ENCODE data around the gene TTYH2. TPM values are rescaled to one million over a fixed set of nuclear protein-coding genes. Genes with fewer than 3 reads are reported as not detected.

TTYH2 gene
- total RNA-seq, 1 experiment from 2014 or later, result 4.5 TPM

GRCh38 chr17:74211141-74211911 is 2.0 kb upstream of the TTYH2 start (continued):
- TF ChIP-seq, protein P1, sequence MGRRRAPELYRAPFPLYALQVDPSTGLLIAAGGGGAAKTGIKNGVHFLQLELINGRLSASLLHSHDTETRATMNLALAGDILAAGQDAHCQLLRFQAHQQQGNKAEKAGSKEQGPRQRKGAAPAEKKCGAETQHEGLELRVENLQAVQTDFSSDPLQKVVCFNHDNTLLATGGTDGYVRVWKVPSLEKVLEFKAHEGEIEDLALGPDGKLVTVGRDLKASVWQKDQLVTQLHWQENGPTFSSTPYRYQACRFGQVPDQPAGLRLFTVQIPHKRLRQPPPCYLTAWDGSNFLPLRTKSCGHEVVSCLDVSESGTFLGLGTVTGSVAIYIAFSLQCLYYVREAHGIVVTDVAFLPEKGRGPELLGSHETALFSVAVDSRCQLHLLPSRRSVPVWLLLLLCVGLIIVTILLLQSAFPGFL (CRISPR knock-in tag; IDR thresholded peaks at IDR 0.05; ENCODE audit: borderline replicate concordance), result no peak
- TF ChIP-seq, protein P2, sequence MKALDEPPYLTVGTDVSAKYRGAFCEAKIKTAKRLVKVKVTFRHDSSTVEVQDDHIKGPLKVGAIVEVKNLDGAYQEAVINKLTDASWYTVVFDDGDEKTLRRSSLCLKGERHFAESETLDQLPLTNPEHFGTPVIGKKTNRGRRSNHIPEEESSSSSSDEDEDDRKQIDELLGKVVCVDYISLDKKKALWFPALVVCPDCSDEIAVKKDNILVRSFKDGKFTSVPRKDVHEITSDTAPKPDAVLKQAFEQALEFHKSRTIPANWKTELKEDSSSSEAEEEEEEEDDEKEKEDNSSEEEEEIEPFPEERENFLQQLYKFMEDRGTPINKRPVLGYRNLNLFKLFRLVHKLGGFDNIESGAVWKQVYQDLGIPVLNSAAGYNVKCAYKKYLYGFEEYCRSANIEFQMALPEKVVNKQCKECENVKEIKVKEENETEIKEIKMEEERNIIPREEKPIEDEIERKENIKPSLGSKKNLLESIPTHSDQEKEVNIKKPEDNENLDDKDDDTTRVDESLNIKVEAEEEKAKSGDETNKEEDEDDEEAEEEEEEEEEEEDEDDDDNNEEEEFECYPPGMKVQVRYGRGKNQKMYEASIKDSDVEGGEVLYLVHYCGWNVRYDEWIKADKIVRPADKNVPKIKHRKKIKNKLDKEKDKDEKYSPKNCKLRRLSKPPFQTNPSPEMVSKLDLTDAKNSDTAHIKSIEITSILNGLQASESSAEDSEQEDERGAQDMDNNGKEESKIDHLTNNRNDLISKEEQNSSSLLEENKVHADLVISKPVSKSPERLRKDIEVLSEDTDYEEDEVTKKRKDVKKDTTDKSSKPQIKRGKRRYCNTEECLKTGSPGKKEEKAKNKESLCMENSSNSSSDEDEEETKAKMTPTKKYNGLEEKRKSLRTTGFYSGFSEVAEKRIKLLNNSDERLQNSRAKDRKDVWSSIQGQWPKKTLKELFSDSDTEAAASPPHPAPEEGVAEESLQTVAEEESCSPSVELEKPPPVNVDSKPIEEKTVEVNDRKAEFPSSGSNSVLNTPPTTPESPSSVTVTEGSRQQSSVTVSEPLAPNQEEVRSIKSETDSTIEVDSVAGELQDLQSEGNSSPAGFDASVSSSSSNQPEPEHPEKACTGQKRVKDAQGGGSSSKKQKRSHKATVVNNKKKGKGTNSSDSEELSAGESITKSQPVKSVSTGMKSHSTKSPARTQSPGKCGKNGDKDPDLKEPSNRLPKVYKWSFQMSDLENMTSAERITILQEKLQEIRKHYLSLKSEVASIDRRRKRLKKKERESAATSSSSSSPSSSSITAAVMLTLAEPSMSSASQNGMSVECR (CRISPR knock-in tag; IDR thresholded peaks at IDR 0.05; ENCODE audit: borderline replicate concordance), result no peak; the same call in 1 of the 2 replicates
- TF ChIP-seq, protein P3, sequence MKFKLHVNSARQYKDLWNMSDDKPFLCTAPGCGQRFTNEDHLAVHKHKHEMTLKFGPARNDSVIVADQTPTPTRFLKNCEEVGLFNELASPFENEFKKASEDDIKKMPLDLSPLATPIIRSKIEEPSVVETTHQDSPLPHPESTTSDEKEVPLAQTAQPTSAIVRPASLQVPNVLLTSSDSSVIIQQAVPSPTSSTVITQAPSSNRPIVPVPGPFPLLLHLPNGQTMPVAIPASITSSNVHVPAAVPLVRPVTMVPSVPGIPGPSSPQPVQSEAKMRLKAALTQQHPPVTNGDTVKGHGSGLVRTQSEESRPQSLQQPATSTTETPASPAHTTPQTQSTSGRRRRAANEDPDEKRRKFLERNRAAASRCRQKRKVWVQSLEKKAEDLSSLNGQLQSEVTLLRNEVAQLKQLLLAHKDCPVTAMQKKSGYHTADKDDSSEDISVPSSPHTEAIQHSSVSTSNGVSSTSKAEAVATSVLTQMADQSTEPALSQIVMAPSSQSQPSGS (CRISPR knock-in tag; IDR thresholded peaks at IDR 0.05; ENCODE audit: borderline replicate concordance, low read depth), result no peak
- TF ChIP-seq EMX1 (CRISPR knock-in tag; IDR thresholded peaks at IDR 0.05), result no peak; the same call in none of the 2 replicates
- TF ChIP-seq, protein P4, sequence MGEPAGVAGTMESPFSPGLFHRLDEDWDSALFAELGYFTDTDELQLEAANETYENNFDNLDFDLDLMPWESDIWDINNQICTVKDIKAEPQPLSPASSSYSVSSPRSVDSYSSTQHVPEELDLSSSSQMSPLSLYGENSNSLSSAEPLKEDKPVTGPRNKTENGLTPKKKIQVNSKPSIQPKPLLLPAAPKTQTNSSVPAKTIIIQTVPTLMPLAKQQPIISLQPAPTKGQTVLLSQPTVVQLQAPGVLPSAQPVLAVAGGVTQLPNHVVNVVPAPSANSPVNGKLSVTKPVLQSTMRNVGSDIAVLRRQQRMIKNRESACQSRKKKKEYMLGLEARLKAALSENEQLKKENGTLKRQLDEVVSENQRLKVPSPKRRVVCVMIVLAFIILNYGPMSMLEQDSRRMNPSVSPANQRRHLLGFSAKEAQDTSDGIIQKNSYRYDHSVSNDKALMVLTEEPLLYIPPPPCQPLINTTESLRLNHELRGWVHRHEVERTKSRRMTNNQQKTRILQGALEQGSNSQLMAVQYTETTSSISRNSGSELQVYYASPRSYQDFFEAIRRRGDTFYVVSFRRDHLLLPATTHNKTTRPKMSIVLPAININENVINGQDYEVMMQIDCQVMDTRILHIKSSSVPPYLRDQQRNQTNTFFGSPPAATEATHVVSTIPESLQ (CRISPR knock-in tag; IDR thresholded peaks at IDR 0.05), result no peak
- peak; percentile 52; the same call in 1 of the 2 replicates for TF ChIP-seq ERG (CRISPR knock-in tag; IDR thresholded peaks at IDR 0.05)
- TF ChIP-seq, protein P5, sequence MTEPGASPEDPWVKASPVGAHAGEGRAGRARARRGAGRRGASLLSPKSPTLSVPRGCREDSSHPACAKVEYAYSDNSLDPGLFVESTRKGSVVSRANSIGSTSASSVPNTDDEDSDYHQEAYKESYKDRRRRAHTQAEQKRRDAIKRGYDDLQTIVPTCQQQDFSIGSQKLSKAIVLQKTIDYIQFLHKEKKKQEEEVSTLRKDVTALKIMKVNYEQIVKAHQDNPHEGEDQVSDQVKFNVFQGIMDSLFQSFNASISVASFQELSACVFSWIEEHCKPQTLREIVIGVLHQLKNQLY (CRISPR knock-in tag; IDR thresholded peaks at IDR 0.05), result 0 out of 2 replicates have a peak, but pooled peaks have one; percentile 52
- no peak for TF ChIP-seq ZNF423 (CRISPR knock-in tag; IDR thresholded peaks at IDR 0.05)
- no peak for TF ChIP-seq SMAD4 (CRISPR knock-in tag; IDR thresholded peaks at IDR 0.05)
- TF ChIP-seq, protein P6, sequence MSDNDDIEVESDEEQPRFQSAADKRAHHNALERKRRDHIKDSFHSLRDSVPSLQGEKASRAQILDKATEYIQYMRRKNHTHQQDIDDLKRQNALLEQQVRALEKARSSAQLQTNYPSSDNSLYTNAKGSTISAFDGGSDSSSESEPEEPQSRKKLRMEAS (CRISPR knock-in tag; IDR thresholded peaks at IDR 0.05), result no peak
- no peak for TF ChIP-seq USF2 (CRISPR knock-in tag; IDR thresholded peaks at IDR 0.05)
- no peak for TF ChIP-seq CBFB (CRISPR knock-in tag; IDR thresholded peaks at IDR 0.05; ENCODE audit: low read depth)
- no peak for TF ChIP-seq ZNF219 (CRISPR knock-in tag; IDR thresholded peaks at IDR 0.05; ENCODE audit: borderline replicate concordance)
- peak; percentile 19; the same call in 1 of the 2 replicates for TF ChIP-seq ZNF416 (CRISPR knock-in tag; IDR thresholded peaks at IDR 0.05)
- no peak for TF ChIP-seq E2F1 (CRISPR knock-in tag; IDR thresholded peaks at IDR 0.05)
- no peak for TF ChIP-seq HMGA2 (CRISPR knock-in tag; IDR thresholded peaks at IDR 0.05)
- TF ChIP-seq USF1 (CRISPR knock-in tag; IDR thresholded peaks at IDR 0.05), result no peak
- TF ChIP-seq, protein P7, sequence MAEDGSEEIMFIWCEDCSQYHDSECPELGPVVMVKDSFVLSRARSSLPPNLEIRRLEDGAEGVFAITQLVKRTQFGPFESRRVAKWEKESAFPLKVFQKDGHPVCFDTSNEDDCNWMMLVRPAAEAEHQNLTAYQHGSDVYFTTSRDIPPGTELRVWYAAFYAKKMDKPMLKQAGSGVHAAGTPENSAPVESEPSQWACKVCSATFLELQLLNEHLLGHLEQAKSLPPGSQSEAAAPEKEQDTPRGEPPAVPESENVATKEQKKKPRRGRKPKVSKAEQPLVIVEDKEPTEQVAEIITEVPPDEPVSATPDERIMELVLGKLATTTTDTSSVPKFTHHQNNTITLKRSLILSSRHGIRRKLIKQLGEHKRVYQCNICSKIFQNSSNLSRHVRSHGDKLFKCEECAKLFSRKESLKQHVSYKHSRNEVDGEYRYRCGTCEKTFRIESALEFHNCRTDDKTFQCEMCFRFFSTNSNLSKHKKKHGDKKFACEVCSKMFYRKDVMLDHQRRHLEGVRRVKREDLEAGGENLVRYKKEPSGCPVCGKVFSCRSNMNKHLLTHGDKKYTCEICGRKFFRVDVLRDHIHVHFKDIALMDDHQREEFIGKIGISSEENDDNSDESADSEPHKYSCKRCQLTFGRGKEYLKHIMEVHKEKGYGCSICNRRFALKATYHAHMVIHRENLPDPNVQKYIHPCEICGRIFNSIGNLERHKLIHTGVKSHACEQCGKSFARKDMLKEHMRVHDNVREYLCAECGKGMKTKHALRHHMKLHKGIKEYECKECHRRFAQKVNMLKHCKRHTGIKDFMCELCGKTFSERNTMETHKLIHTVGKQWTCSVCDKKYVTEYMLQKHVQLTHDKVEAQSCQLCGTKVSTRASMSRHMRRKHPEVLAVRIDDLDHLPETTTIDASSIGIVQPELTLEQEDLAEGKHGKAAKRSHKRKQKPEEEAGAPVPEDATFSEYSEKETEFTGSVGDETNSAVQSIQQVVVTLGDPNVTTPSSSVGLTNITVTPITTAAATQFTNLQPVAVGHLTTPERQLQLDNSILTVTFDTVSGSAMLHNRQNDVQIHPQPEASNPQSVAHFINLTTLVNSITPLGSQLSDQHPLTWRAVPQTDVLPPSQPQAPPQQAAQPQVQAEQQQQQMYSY (CRISPR knock-in tag; IDR thresholded peaks at IDR 0.05), result no peak
- TF ChIP-seq ELF4 (CRISPR knock-in tag; IDR thresholded peaks at IDR 0.05; ENCODE audit: low read depth), result no peak

Measured in WTC11 (cell line).